ENCODE measurements around the gene GNG13. TPM values are rescaled to one million over a fixed set of nuclear protein-coding genes. Genes with fewer than 3 reads are reported as not detected.

GNG13 gene
- total RNA-seq, 1 donor, result not detected

DNA sequence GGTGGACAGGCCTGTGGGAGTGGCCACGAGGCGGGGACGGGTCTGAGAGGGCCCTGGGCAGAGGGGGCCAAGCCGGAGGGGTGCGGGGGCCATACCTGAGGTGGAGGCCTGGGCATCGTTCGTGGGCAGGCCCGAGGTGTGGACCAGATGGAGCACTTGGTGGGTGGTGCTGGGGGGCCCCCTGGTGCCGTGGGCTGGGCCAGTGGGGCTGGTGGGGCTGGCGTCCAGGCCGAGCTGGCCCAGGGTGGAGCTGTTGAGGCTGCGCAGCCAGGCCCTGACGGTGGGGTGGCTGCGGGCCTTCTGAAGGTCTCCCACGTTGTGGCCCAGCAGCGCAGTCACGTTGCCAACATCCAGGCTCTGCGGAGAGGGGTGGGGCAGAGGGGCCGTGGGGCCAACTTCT lies 30.6 kb downstream of the GNG13 start:
- H3K4me3 ChIP-seq (ENCODE audit: low read depth, low read length), result no peak overlapping the region
- DNase-seq (ENCODE audit: low read depth), result no peak
- TF ChIP-seq, protein P1, sequence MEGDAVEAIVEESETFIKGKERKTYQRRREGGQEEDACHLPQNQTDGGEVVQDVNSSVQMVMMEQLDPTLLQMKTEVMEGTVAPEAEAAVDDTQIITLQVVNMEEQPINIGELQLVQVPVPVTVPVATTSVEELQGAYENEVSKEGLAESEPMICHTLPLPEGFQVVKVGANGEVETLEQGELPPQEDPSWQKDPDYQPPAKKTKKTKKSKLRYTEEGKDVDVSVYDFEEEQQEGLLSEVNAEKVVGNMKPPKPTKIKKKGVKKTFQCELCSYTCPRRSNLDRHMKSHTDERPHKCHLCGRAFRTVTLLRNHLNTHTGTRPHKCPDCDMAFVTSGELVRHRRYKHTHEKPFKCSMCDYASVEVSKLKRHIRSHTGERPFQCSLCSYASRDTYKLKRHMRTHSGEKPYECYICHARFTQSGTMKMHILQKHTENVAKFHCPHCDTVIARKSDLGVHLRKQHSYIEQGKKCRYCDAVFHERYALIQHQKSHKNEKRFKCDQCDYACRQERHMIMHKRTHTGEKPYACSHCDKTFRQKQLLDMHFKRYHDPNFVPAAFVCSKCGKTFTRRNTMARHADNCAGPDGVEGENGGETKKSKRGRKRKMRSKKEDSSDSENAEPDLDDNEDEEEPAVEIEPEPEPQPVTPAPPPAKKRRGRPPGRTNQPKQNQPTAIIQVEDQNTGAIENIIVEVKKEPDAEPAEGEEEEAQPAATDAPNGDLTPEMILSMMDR (IDR thresholded peaks at IDR 0.05; ENCODE audit: insufficient read depth, low read length), result no peak

DNA sequence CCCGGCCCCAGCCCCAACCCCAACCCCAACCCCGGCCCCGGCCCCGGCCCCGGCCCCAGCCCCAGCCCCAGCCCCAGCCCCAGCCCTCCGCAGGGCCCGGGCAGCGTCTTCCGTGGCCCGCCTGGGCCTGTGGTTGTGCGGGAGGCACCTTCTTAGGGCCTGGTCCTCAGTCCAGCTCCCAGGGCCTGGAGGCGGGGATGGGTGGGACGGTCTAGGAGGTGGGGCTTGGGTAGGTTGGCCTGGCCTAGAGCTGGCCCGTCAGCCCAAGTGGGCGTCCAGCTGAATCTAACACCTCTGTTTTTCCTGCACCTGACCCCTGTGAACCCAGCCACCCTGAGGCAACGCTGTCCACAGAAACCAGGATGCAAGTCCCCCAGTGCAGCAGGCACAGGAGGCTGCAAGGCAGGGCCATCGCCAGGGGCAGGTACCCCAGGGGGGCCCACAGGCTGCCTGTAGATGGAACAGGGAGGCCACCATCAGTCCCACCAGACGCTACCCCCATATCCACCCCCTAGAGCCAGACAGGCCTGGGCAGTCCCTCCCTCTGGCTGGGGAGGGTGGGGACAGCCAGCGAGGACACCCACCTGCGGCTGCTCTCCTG lies 31.2 kb downstream of the GNG13 start:
- DNase-seq (ENCODE audit: low read depth), result no peak
- TF ChIP-seq, protein P1 (IDR thresholded peaks at IDR 0.05; ENCODE audit: insufficient read depth, low read length), result no peak

DNA sequence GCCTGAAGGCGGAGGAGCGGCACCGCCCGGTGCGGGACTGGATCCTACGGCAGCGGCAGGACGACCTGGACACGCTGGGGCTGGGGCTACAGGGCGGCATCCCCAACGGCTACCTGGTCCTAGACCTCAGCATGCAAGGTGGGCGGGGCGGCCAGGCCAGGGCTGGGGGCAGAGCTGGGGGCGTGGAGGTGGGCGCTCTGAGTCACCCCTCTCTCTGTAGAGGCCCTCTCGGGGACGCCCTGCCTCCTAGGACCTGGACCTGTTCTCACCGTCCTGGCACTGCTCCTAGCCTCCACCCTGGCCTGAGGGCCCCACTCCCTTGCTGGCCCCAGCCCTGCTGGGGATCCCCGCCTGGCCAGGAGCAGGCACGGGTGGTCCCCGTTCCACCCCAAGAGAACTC lies 32.1 kb downstream of the GNG13 start:
- TF ChIP-seq, protein P1 (IDR thresholded peaks at IDR 0.05; ENCODE audit: insufficient read depth, low read length), result no peak
- no peak overlapping the region for H3K4me3 ChIP-seq (ENCODE audit: low read depth, low read length)
- no peak for DNase-seq (ENCODE audit: low read depth)

More for the DNA sequence above, 31.2 kb downstream of the GNG13 start:
- H3K4me3 ChIP-seq (ENCODE audit: low read depth, low read length), result no peak overlapping the region

DNA sequence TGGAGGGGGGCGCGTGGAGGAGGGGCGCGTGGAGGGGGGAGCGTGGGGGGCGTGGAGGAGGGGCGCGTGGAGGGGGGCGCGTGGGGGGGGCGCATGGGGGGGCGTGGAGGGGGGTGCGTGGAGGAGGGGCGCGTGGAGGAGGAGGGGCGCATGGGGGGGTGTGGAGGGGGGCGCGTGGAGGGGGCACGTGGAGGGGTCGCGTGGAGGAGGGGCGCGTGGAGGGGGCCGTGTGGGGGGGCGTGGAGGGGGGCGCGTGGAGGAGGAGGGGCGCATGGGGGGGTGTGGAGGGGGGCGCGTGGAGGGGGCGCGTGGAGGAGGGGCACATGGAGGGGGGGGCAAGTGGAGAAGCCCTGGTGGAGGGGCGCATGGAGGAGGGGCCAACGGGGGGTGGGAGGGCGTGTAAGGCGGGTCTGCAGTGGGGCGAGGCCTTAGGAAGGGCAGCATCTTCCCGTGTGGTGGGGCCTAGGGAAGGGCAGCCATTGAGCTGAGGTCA lies 32.7 kb downstream of the GNG13 start:
- no peak overlapping the region for H3K4me3 ChIP-seq (ENCODE audit: low read depth, low read length)
- TF ChIP-seq, protein P1 (IDR thresholded peaks at IDR 0.05; ENCODE audit: insufficient read depth, low read length), result no peak
- no peak for DNase-seq (ENCODE audit: low read depth)

DNA sequence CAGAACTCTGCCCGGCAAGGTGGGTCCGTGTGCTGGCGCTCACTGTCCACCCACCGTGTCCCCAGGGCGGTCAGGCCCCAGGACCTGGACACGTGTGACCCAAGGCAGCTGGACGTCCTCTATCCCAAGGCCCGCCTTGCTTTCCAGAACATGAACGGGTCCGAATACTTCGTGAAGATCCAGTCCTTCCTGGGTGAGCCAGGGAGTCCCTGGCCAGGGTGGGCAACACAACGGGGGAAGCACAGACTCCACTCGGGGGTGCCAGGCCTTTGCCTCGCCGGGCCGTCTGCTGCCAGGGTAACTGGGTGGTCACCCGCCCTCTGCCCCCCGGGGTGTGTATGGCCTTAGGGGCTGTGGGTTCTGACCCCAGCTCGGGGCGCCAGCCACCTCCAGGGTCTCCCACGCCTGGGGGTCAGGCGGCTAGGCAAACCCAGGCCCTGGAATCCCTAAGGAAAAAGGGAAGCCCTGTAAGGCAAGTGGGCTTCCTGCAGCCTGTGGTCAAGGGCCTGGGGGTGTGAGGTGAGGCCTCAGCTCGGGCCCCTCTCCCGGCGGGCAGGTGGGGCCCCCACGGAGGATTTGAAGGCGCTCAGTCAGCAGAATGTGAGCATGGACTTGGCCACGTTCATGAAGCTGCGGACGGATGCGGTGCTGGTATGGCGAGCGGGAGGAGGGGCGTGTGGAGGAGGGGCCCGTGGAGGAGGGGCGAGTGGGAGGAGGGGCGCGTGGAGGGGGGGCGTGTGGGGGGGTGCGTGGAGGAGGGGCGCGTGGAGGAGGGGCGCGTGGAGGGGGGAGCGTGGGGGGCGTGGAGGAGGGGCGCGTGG lies 33.5 kb downstream of the GNG13 start:
- no peak overlapping the region for H3K4me3 ChIP-seq (ENCODE audit: low read depth, low read length)
- TF ChIP-seq, protein P1 (IDR thresholded peaks at IDR 0.05; ENCODE audit: insufficient read depth, low read length), result no peak
- DNase-seq (ENCODE audit: low read depth), result no peak

DNA sequence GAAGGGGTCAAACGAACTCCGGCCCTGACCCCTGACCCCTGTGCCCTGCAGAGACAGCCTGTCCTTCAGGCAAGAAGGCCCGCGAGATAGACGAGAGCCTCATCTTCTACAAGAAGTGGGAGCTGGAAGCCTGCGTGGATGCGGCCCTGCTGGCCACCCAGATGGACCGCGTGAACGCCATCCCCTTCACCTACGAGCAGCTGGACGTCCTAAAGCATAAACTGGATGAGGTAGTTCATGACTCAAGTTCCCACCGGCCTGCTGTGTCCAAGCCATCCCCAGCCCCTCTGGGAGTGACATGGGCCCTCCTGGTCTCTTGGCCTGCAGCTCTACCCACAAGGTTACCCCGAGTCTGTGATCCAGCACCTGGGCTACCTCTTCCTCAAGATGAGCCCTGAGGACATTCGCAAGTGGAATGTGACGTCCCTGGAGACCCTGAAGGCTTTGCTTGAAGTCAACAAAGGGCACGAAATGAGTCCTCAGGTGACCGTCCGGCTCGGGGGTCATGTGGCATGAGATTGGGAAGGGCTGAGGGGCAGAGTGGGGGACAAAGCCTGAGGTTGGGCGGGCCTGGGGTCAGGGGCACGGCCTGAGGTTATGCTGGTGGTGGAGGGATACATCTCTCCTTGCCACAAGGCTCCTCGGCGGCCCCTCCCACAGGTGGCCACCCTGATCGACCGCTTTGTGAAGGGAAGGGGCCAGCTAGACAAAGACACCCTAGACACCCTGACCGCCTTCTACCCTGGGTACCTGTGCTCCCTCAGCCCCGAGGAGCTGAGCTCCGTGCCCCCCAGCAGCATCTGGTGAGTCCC lies 34.3 kb downstream of the GNG13 start:
- TF ChIP-seq, protein P1 (IDR thresholded peaks at IDR 0.05; ENCODE audit: insufficient read depth, low read length), result no peak

More for the DNA sequence above, 34.3 kb downstream of the GNG13 start:
- no peak for DNase-seq (ENCODE audit: low read depth)
- H3K4me3 ChIP-seq (ENCODE audit: low read depth, low read length), result no peak overlapping the region

All from fibroblast of the aortic adventitia (primary cell).